ENCODE results near the gene EXOC3L1. TPM values are rescaled to one million over a fixed set of nuclear protein-coding genes. Genes with fewer than 3 reads are reported as not detected.

Gene EXOC3L1
- 1 to 10 TPM in 3 of 4 donors, under 1 TPM in 1; 0.45 to 2.0 (median 1.9) TPM for total RNA-seq

- Histone ChIP-seq H3K4me1 (peaks cover 37% of the 10 kb centered on the region), H3K4me3 (no peak within 1 kb of the TSS), H3K27ac (no peak within 1 kb of the TSS), H3K36me3 (peaks cover 13% of the 10 kb centered on the region), H3K9me3 (no peaks in the 10 kb centered on the region), H3K27me3 (no peaks in the 10 kb centered on the region)
- WGBS, result 44% methylated on average over 5 of the region's 6 CpGs
- no peak for DNase-seq (ENCODE audit: low spot score in 2 of 2)
- TF ChIP-seq EP300 (IDR thresholded peaks at IDR 0.05) (no peak), POLR2A (IDR thresholded peaks at IDR 0.05) (no peak), POLR2AphosphoS5 (IDR thresholded peaks at IDR 0.05) (no peak)
- TF ChIP-seq, protein P1, sequence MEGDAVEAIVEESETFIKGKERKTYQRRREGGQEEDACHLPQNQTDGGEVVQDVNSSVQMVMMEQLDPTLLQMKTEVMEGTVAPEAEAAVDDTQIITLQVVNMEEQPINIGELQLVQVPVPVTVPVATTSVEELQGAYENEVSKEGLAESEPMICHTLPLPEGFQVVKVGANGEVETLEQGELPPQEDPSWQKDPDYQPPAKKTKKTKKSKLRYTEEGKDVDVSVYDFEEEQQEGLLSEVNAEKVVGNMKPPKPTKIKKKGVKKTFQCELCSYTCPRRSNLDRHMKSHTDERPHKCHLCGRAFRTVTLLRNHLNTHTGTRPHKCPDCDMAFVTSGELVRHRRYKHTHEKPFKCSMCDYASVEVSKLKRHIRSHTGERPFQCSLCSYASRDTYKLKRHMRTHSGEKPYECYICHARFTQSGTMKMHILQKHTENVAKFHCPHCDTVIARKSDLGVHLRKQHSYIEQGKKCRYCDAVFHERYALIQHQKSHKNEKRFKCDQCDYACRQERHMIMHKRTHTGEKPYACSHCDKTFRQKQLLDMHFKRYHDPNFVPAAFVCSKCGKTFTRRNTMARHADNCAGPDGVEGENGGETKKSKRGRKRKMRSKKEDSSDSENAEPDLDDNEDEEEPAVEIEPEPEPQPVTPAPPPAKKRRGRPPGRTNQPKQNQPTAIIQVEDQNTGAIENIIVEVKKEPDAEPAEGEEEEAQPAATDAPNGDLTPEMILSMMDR (IDR thresholded peaks at IDR 0.05), result no peak
Measured at GRCh38 chr16:67190041-67190440, at the start of gene EXOC3L1. Gene EXOC3L1, minus strand, starts transcription at chr16:67190136. Its CDS starts 460 bp downstream, at chr16:67189676.

GRCh38 chr16:67238806-67239470 lies 49.0 kb upstream of the EXOC3L1 start:
- H3K9me3 ChIP-seq, result no peaks in the 10 kb centered on the region
- peaks cover 56% of the 10 kb centered on the region for H3K36me3 ChIP-seq
- H3K27me3 ChIP-seq, result no peaks in the 10 kb centered on the region
- no peak overlapping the region for H3K27ac ChIP-seq
- peaks cover 38% of the 10 kb centered on the region for H3K4me1 ChIP-seq
- no peak overlapping the region for H3K4me3 ChIP-seq
- DNase-seq (ENCODE audit: low spot score in 2 of 2), result no peak
- TF ChIP-seq POLR2AphosphoS5 (IDR thresholded peaks at IDR 0.05) (no peak), EP300 (IDR thresholded peaks at IDR 0.05) (no peak)
- TF ChIP-seq, protein P1 (IDR thresholded peaks at IDR 0.05), result no peak
- 93% methylated on average over 6 of the region's 9 CpGs for WGBS

- peaks cover 31% of the 10 kb centered on the region for H3K4me1 ChIP-seq
- H3K4me3 ChIP-seq, result no peak overlapping the region
- H3K27me3 ChIP-seq, result no peaks in the 10 kb centered on the region
- 93% methylated on average over 3 of the region's 3 CpGs for WGBS
- H3K27ac ChIP-seq, result no peak overlapping the region
- TF ChIP-seq, protein P1 (IDR thresholded peaks at IDR 0.05), result no peak
- TF ChIP-seq POLR2AphosphoS5 (IDR thresholded peaks at IDR 0.05) (no peak), EP300 (IDR thresholded peaks at IDR 0.05) (no peak), POLR2A (IDR thresholded peaks at IDR 0.05) (no peak)
- no peaks in the 10 kb centered on the region for H3K9me3 ChIP-seq
- DNase-seq (ENCODE audit: low spot score in 2 of 2), result no peak
- H3K36me3 ChIP-seq, result peaks cover 63% of the 10 kb centered on the region
Measured at GRCh38 chr16:67238278-67238575, 48.3 kb upstream of the EXOC3L1 start.

- no peaks in the 10 kb centered on the region for H3K27me3 ChIP-seq
- TF ChIP-seq POLR2A (IDR thresholded peaks at IDR 0.05) (no peak), POLR2AphosphoS5 (IDR thresholded peaks at IDR 0.05) (no peak), EP300 (IDR thresholded peaks at IDR 0.05) (no peak)
- TF ChIP-seq, protein P1 (IDR thresholded peaks at IDR 0.05), result no peak
- 84% methylated on average over 16 of the region's 16 CpGs for WGBS
- peaks cover 26% of the 10 kb centered on the region for H3K4me1 ChIP-seq
- H3K36me3 ChIP-seq, result peaks cover 66% of the 10 kb centered on the region
- no peaks in the 10 kb centered on the region for H3K9me3 ChIP-seq
- no peak overlapping the region for H3K4me3 ChIP-seq
- no peak overlapping the region for H3K27ac ChIP-seq
- DNase-seq (ENCODE audit: low spot score in 2 of 2), result no peak
Measured at GRCh38 chr16:67237396-67238277, 47.7 kb upstream of the EXOC3L1 start.
